IMR-90 (cell line): ENCODE data around the gene MRTFB.

ENCODE experiments used
- CEBPB ChIP-seq: IDR thresholded peaks from 2 replicates; pipeline ENCODE4 v1.6.1; 2012; ENCODE audit warnings: low read depth, low read length, improper control_type of control experiment
- CHD1 ChIP-seq: IDR thresholded peaks from 2 replicates; pipeline ENCODE4 v1.6.1; 2012; ENCODE audit warnings: low read depth, low read length, improper control_type of control experiment
- CTCF ChIP-seq: conservative IDR thresholded peaks from 2 replicates; pipeline ENCODE4 v1.5.1; 2012; ENCODE audit warnings: mild to moderate bottlenecking, low read depth, low read length, improper control_type of control experiment
- MAFK ChIP-seq: IDR thresholded peaks from 2 replicates; pipeline ENCODE4 v1.6.1; 2012; ENCODE audit warnings: low read depth, low read length, improper control_type of control experiment
- NFE2L2 ChIP-seq: fragments of 150-350 bp; IDR thresholded peaks from 2 replicates; pipeline ENCODE4 v1.6.1; 2016; ENCODE audit warnings: low read depth, mild to moderate bottlenecking, low read length
- POLR2A ChIP-seq: IDR thresholded peaks from 2 replicates; pipeline ENCODE4 v1.6.1; 2012; ENCODE audit warnings: mild to moderate bottlenecking, low read depth, low read length
- RCOR1 ChIP-seq: IDR thresholded peaks from 2 replicates; pipeline ENCODE4 v1.6.1; 2012; ENCODE audit warnings: mild to moderate bottlenecking, low read length, improper control_type of control experiment; ENCODE audit not compliant: insufficient replicate concordance
- RFX5 ChIP-seq: IDR thresholded peaks from 2 replicates; pipeline ENCODE4 v1.8.0; 2012; ENCODE audit warnings: low read depth, mild to moderate bottlenecking, low read length, moderate library complexity
- USF2 ChIP-seq: fragments of 150-350 bp; IDR thresholded peaks from 2 replicates; pipeline ENCODE4 v1.6.1; 2017; ENCODE audit warnings: mild to moderate bottlenecking, antibody characterized with exemption, low read length, low read depth

DNA sequence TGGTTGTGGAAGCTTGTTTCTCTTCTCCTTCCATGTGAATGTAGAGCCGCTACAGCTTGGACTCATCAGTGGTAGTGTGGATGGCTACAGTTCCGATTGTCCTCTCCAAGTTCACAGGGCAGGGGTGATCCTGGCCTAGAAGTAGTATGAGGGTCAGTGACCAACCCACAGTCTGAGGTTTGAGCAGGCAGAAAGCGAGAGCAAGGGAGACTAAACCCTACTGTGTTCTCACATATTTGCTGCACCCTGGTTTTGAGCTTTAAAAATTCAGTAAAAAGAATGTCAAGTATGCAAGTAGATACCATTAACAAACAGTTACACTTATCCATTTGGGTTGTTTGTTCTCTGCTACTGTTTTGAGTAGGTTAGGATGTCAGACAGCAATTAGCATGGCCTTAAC is 148.9 kb downstream of the MRTFB start:
- no peak for TF ChIP-seq CTCF
- no peak for TF ChIP-seq USF2
- TF ChIP-seq RFX5 = no peak
- no peak for TF ChIP-seq POLR2A
- no peak for TF ChIP-seq CHD1
- TF ChIP-seq CEBPB = no peak
- TF ChIP-seq RCOR1 = no peak
- TF ChIP-seq NFE2L2 = no peak
- no peak for TF ChIP-seq MAFK
